T-helper 1 cell treated with Interleukin-12 subunit alpha and Interleukin-12 subunit beta and Interleukin-4 antibody, amounts not matched to agents 30 ng/mL and 1 ng/mL, for 36 hours (primary cell): ENCODE measurements around the gene KCNT1. TPM values are rescaled to one million over a fixed set of nuclear protein-coding genes. Genes with fewer than 3 reads are reported as not detected.

Experiments used
- intact Hi-C: fragments of 100-400 bp; cut with micrococcal nuclease; formaldehyde crosslinking; loops from one replicate; pipeline ENCODE4 v1.15.1; 2024
- total RNA-seq: library from RNA; stranded (reverse); gene quantifications from 2 replicates; pipeline ENCODE4 v1.2.3, GENCODE V29; 2022

KCNT1 gene
- total RNA-seq, 1 donor from 2014 or later: not detected

GRCh38 chr9:135815830-135816650, 114.1 kb downstream of the KCNT1 start:
- intact Hi-C loops: no loop called here

GRCh38 chr9:135816651-135816970, 114.6 kb downstream of the KCNT1 start:
- intact Hi-C loops: no loop called here

GRCh38 chr9:135817951-135818717, 116.1 kb downstream of the KCNT1 start:
- intact Hi-C loops: no loop called here

GRCh38 chr9:135818718-135819475, 116.9 kb downstream of the KCNT1 start:
- intact Hi-C loops: no loop called here

GRCh38 chr9:135819905-135820304, 117.9 kb downstream of the KCNT1 start:
- intact Hi-C loops: no loop called here

- intact Hi-C loops: no loop called here
Observed at GRCh38 chr9:135820661-135821060, 118.7 kb downstream of the KCNT1 start.

GRCh38 chr9:135821116-135821515, 119.1 kb downstream of the KCNT1 start:
- intact Hi-C loops: no loop called here

GRCh38 chr9:135821733-135822373, 119.9 kb downstream of the KCNT1 start:
- intact Hi-C loops: no loop called here

GRCh38 chr9:135822374-135822755, 120.4 kb downstream of the KCNT1 start:
- intact Hi-C loops: no loop called here

- intact Hi-C loops: no loop called here
Observed at GRCh38 chr9:135823036-135823435, 121.1 kb downstream of the KCNT1 start.

- intact Hi-C loops: no loop called here
Observed at GRCh38 chr9:135825435-135826187, 123.6 kb downstream of the KCNT1 start.

GRCh38 chr9:135826188-135826545, 124.2 kb downstream of the KCNT1 start:
- intact Hi-C loops: no loop called here

GRCh38 chr9:135827301-135827700, 125.3 kb downstream of the KCNT1 start:
- intact Hi-C loops: no loop called here

GRCh38 chr9:135827866-135828580, 126.0 kb downstream of the KCNT1 start:
- intact Hi-C loops: no loop called here

- intact Hi-C loops: no loop called here
Observed at GRCh38 chr9:135828656-135829055, 126.7 kb downstream of the KCNT1 start.

- intact Hi-C loops: no loop called here
Observed at GRCh38 chr9:135830496-135830895, 128.5 kb downstream of the KCNT1 start.

GRCh38 chr9:135833864-135834263, 131.9 kb downstream of the KCNT1 start:
- intact Hi-C loops: no loop called here

- intact Hi-C loops: no loop called here
Observed at GRCh38 chr9:135835131-135835530, 133.1 kb downstream of the KCNT1 start.

GRCh38 chr9:135839516-135839915, 137.5 kb downstream of the KCNT1 start:
- intact Hi-C loops: no loop called here

- intact Hi-C loops: no loop called here
Observed at GRCh38 chr9:135840107-135840506, 138.1 kb downstream of the KCNT1 start.
